ENCODE results near the gene MPZ. TPM values are rescaled to one million over a fixed set of nuclear protein-coding genes. Genes with fewer than 3 reads are reported as not detected.

The MPZ gene
- total RNA-seq, 2 donors from 2014 or later: 3.6 to 6.6 TPM

- Histone ChIP-seq H3K27me3 (no peaks in the 10 kb centered on the region), H3K4me1 (no peaks in the 10 kb centered on the region), H3K27ac (no peak overlapping the region), H3K4me3 (no peak overlapping the region), H3K36me3 (replicated peaks in 1 of 2; ENCODE audit: insufficient read depth in 1 of 2, low read depth in 2 of 2) (peaks cover 12 to 14% of the 10 kb centered on the region in 2 donors), H3K9me3 (no peaks in the 10 kb centered on the region)
- DNase-seq (no peak), ATAC-seq (no peak)
- intact Hi-C loops (cut with DNase I): no loop called here
- WGBS, 2 donors: 88 to 92% methylated on average over 5 of the region's 5 CpGs
- TF ChIP-seq CTCF (IDR thresholded peaks at IDR 0.05) (no peak), POLR2A (IDR thresholded peaks at IDR 0.05) (no peak)
These were observed 33.1 kb upstream of the MPZ start for GRCh38 chr1:161342821-161343220.

GRCh38 chr1:161342177-161342576 lies 32.4 kb upstream of the MPZ start:
- Histone ChIP-seq H3K9me3 (no peaks in the 10 kb centered on the region), H3K36me3 (replicated peaks in 1 of 2; ENCODE audit: insufficient read depth in 1 of 2, low read depth in 2 of 2) (peaks cover 10 to 14% of the 10 kb centered on the region in 2 donors), H3K4me1 (no peaks in the 10 kb centered on the region), H3K4me3 (no peak overlapping the region), H3K27ac (no peak overlapping the region), H3K27me3 (no peaks in the 10 kb centered on the region)
- WGBS, 2 donors: 100% methylated on average over 2 of the region's 2 CpGs
- TF ChIP-seq CTCF (IDR thresholded peaks at IDR 0.05) (no peak), POLR2A (IDR thresholded peaks at IDR 0.05) (no peak)
- intact Hi-C loops (cut with DNase I): no loop called here
- DNase-seq (no peak), ATAC-seq (no peak)

GRCh38 chr1:161335796-161336195 lies 26.0 kb upstream of the MPZ start:
- no peak for ATAC-seq
- H3K27ac ChIP-seq: no peak overlapping the region
- no peak overlapping the region for H3K4me3 ChIP-seq
- H3K27me3 ChIP-seq: no peaks in the 10 kb centered on the region
- no peak for TF ChIP-seq POLR2A (IDR thresholded peaks at IDR 0.05)
- no peak for TF ChIP-seq CTCF (IDR thresholded peaks at IDR 0.05)
- H3K4me1 ChIP-seq: no peaks in the 10 kb centered on the region
- WGBS, 2 donors: 71% methylated on average over 3 of the region's 3 CpGs
- intact Hi-C loops (cut with DNase I): no loop called here
- no peaks in the 10 kb centered on the region for H3K9me3 ChIP-seq
- DNase-seq: no peak
- H3K36me3 ChIP-seq (replicated peaks in 1 of 2; ENCODE audit: insufficient read depth in 1 of 2, low read depth in 2 of 2): peaks cover 3 to 16% of the 10 kb centered on the region in 2 donors

GRCh38 chr1:161333166-161333565 lies 23.4 kb upstream of the MPZ start:
- Histone ChIP-seq H3K27ac (no peak overlapping the region), H3K27me3 (no peaks in the 10 kb centered on the region), H3K4me3 (no peak overlapping the region), H3K4me1 (no peaks in the 10 kb centered on the region), H3K36me3 (replicated peaks in 1 of 2; ENCODE audit: insufficient read depth in 1 of 2, low read depth in 2 of 2) (peaks cover 0 to 19% of the 10 kb centered on the region in 2 donors), H3K9me3 (no peaks in the 10 kb centered on the region)
- TF ChIP-seq CTCF (IDR thresholded peaks at IDR 0.05) (no peak), POLR2A (IDR thresholded peaks at IDR 0.05) (no peak)
- DNase-seq: no peak
- no peak for ATAC-seq
- intact Hi-C loops (cut with DNase I): no loop called here
- 92 to 93% methylated on average over 9 of the region's 9 CpGs for WGBS, 2 donors

GRCh38 chr1:161330346-161330745 lies 20.6 kb upstream of the MPZ start:
- TF ChIP-seq POLR2A (IDR thresholded peaks at IDR 0.05) (no peak), CTCF (IDR thresholded peaks at IDR 0.05) (no peak)
- ATAC-seq: no peak
- WGBS, 2 donors: 74 to 79% methylated on average over 4 of the region's 4 CpGs
- Histone ChIP-seq H3K4me1 (no peaks in the 10 kb centered on the region), H3K27ac (no peak overlapping the region), H3K9me3 (no peaks in the 10 kb centered on the region), H3K27me3 (no peaks in the 10 kb centered on the region), H3K4me3 (no peak overlapping the region), H3K36me3 (replicated peaks in 1 of 2; ENCODE audit: insufficient read depth in 1 of 2, low read depth in 2 of 2) (peaks cover 0 to 19% of the 10 kb centered on the region in 2 donors)
- intact Hi-C loops (cut with DNase I): no loop called here
- no peak for DNase-seq
